Right lung (tissue), 10 donors: ENCODE data around the gene CD58. TPM values are rescaled to one million over a fixed set of nuclear protein-coding genes. Genes with fewer than 3 reads are reported as not detected.
"Not testable (repeated sequence)": the region's sequence is repeated elsewhere in the genome, so short reads cannot be mapped to it uniquely, and the experiment has no call there.

Source experiments
- DNase-seq, 2 donors: peaks; one replicate each; pipeline ENCODE4 v3.0.0-alpha.2; 2013
- long read RNA-seq, 8 donors: transcript quantifications; one replicate each; lab custom pipeline, GENCODE V29; 2026
- polyA plus RNA-seq, 5 donors: library from polyadenylated mRNA; unstranded; fragments of 120-200 nt; gene quantifications; one replicate each; pipeline versions ENCODE4 v1.2.1 to v1.2.3, GENCODE V29; 2013; ENCODE audit warnings: inconsistent platforms in 1 of 5, low replicate concordance in 1 of 5; ENCODE audit not compliant: insufficient read length in 5 of 5, insufficient read depth in 1 of 5

Gene CD58, protein sequence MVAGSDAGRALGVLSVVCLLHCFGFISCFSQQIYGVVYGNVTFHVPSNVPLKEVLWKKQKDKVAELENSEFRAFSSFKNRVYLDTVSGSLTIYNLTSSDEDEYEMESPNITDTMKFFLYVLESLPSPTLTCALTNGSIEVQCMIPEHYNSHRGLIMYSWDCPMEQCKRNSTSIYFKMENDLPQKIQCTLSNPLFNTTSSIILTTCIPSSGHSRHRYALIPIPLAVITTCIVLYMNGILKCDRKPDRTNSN
- 10 to 100 TPM in 4 of 5 donors, 1 to 10 TPM in 1; 9.6 to 16.9 (median 14.0) TPM for polyA plus RNA-seq
- long read RNA-seq, donor 1, transcript CD58-202 (6 exons, 1,098 nt) = major isoform, 6 of 15 reads
- long read RNA-seq, donor 1, partial matches to known transcripts = 5 of 15 reads
- long read RNA-seq, donor 1, other reads (novel, unspliced or antisense) = 0 of 15 reads
- long read RNA-seq, donor 2, partial matches to known transcripts = 0 of 6 reads
- long read RNA-seq, donor 2, other reads (novel, unspliced or antisense) = 0 of 6 reads
- long read RNA-seq, donor 3, transcript CD58-202 (6 exons, 1,098 nt) = major isoform, 12 of 15 reads
- long read RNA-seq, donor 3, partial matches to known transcripts = 0 of 15 reads
- long read RNA-seq, donor 3, other reads (novel, unspliced or antisense) = 0 of 15 reads
- long read RNA-seq, donor 4, partial matches to known transcripts = 0 of 3 reads
- long read RNA-seq, donor 4, other reads (novel, unspliced or antisense) = 0 of 3 reads
- long read RNA-seq, donor 5, transcript CD58-202 (6 exons, 1,098 nt) = major isoform, 7 of 18 reads
- long read RNA-seq, donor 5, partial matches to known transcripts = 6 of 18 reads
- long read RNA-seq, donor 5, other reads (novel, unspliced or antisense) = 0 of 18 reads
- long read RNA-seq, donor 6, transcript CD58-202 (6 exons, 1,098 nt) = major isoform, 10 of 20 reads
- long read RNA-seq, donor 6, partial matches to known transcripts = 5 of 20 reads
- long read RNA-seq, donor 6, other reads (novel, unspliced or antisense) = 0 of 20 reads
- long read RNA-seq, donor 7, transcript CD58-202 (6 exons, 1,098 nt) = major isoform, 9 of 11 reads
- long read RNA-seq, donor 7, partial matches to known transcripts = 0 of 11 reads
- long read RNA-seq, donor 7, other reads (novel, unspliced or antisense) = 0 of 11 reads
- long read RNA-seq, donor 8, partial matches to known transcripts = 0 of 5 reads
- long read RNA-seq, donor 8, other reads (novel, unspliced or antisense) = 0 of 5 reads

DNA sequence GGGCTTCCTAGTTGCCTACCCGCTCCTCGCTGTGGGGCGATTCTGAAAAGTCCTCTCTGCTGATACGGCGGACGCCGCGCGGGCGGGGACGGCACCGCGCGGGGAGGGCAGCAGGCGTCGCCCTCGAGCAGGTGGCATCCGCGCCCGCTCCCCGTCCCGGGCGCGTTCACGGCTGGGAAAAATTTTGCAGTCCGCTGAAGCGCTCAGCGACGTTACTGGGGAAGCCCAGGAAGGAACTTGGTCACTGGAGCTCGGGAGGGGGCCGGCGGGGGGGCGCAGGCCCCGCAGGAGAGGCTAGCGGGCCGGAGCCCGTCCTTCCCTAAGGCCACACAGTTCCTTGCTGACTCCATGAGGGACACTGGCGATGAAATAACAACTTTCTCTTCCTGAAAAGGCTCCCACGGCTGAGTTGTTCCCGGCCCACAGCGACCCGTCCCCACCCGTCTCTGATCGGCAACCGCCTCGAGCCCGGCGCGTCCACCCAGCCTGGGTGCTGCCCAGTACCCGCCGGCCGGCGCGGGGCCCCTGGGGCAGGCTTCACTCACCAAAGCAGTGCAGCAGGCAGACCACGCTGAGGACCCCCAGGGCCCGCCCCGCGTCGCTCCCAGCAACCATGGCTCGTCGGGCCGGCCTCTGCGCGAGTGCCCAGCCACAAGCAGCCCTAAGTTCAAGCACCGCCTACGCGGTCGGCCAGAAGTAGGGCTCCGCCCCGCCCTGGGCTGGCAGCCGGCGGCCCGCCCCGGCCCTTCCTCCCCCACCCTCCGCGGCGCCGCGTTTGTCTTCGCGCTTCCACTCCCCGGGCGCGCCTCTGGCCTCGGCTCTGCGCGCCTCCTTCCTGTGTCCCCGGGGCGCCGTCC, at the start of gene CD58:
TSS of gene CD58 (minus strand) at position 669 of the 857 bp plus-strand sequence. CDS start at position 615, 54 bp downstream.
- DNase-seq = peak; percentile 79 to 81

DNA sequence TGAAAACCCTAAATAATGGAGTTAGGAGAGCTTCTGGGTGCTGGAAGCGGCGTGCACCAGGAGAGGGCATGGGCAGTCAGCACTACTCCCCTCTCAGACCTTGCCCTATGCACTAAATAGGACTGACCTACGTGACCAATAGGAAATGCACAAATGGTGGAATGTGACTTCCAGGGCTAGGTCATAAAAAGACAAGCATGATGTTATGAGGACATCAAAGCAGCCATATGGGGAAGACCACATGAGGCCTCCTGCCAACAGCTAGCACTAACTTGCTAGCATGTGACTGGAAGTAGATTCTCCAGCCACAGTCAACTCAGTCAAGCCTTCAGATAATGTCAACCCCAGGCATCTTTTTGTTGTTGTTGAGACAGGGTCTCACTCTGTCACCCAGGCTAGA, 49.6 kb upstream of the CD58 start:
- DNase-seq = not testable (repeated sequence)

DNA sequence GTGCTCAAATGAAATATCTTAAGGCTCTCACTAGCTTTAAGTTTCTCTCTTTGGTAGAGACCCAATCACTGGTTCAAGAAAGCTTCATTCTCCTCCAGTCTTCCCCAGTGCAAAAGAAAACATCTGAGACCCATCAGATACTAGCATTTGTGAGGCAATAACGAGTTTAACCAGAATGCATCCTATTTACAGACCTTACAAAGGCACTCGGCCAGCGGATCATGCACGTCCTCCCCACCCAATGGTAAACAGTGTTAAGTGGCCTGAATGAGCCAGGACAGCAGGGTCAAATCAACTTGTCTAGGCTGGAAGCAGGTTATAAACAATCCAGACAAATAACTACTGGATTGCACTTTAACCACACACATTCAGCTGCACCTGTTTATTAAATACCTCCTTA, 48.3 kb upstream of the CD58 start:
- not testable (repeated sequence) for DNase-seq

DNA sequence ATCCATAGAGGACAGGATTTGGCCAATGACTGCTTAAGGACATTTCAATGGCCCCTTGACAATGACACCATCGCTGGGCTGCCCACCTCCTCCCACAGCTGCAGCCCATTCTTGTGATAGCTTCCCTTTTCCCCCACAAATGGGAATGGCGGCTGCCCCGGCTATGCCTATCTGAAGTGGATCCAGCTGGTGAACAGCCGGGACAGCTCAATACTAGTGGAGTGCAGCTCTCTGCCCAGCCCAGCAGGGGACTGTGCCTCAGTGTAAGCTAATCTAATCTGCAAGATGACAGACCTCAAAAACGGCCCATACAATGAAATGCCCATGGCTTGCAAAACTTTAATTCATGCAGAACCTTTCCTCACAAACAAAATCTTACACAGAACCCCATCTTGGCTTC, 47.0 kb upstream of the CD58 start:
- not testable (repeated sequence) for DNase-seq

DNA sequence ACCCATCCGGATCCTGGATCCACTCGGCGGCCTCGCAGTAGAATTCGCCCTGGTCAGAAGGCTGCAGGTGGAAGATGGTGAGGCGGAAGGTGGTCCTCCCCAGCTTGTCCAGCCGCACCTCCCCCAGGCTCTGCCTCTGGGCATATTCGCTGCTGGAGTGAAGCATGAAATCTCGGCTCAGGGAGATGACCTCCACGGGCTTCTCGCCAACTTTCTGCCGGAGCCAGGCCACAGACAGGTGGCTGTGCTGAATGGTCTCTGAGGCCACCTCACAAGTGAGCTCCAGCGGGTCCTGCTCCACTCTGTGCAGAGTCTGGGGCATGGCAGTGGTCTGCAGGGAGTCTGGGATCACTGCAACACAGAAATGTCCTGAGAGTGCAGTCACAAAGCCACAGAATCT, 43.0 kb upstream of the CD58 start:
- DNase-seq = not testable (repeated sequence)

DNA sequence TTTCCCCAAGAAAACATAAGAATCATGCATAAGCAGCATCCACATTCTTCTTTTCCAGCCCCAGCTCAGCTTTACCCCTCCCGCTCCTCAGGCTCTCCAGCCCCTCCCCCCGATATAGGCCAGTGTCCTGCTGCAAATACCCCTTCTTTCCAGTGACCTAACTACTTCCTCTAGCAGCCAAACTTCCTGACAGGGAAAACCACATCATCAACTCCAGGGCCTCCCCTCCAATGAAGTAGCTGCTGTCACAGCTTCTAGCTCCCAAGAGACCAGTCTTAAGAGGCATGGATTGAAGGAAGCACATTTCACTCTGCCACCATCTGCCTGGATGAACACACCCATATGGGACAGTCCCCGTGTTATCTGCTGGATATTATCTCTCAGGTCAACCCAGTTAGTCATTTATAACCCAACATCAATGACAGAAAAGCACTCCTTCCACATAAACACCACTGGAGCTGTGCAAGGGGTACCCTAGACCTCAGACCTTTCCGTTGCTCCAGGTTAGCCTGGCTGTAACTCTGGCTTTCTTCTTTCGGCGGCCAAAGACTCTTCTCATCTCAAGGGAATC, 39.1 kb upstream of the CD58 start:
- DNase-seq = not testable (repeated sequence)

DNA sequence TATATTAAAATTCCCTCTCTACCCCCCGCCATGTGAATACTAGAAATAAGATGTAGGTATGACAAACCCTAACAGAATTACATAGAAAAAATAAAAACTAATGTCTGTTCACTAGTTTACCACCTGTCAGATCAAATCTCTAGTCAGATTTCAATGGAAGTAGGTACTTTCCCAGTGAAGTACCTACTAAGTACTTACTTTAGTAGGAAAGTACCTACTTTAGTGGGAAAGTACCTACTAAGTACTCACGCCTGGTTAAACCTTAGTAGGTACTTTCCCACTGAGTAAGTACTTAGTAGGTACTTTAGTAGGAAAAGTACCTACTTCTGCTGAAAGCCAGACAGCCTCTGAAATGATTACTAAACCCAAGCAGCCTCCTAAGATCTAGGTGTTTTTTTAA, 38.0 kb upstream of the CD58 start:
- DNase-seq = not testable (repeated sequence)

DNA sequence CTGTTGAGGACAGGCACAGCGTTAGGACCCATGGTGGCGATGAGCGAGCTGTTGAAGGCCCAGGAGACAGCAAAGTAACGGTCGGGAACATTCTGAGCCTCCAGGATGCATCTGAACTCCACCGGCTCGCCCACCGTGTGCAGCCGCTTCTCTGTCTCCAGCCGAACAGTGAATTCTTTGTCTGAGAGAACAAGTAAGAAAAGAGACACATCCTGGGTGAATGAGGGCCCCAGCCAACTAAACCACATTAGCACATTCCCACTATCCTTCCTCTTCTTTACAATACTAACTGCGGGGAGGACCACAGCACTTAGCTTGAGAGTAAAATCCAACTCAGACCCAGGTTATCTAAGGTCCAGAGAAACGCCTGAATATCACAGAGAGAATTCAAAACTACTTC, 37.3 kb upstream of the CD58 start:
- DNase-seq = not testable (repeated sequence)

DNA sequence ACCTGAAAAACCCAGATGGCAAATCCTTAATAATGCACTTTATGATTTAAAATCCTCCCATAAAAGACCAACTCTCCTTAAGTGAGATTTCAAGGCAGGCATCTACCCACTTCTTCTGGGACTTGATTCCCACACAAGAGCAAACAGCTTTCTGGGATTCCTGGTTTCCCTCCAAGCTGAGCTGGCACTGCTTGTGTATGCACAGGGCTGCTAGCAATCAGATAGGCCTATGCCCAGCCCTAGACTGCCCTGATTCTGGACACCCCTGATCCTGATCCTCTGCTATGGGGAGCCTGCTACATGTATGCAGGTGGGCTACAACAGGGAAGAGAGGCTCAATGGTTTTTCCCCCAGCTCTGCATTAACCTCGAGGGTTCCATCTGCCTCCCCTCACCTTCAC, 36.6 kb upstream of the CD58 start:
- not testable (repeated sequence) for DNase-seq

DNA sequence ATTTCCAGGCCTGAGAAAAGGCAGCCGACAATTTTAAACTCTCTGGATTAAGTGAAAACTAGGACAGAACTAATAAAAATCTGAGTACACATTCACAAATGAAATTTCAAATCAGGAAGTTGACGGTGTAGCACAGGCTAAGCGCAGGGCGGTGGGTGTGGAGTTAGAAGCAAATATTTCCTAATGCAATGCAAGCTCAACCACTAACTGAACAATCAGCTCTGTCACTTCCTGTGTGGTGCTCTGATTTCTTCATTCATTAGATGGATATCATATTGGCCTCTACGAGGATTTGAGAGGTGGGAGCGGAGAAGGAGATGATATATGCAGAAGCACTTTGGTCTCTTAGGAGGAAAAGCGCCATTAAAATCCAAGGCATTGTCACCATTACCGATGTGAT, 35.2 kb upstream of the CD58 start:
- not testable (repeated sequence) for DNase-seq

DNA sequence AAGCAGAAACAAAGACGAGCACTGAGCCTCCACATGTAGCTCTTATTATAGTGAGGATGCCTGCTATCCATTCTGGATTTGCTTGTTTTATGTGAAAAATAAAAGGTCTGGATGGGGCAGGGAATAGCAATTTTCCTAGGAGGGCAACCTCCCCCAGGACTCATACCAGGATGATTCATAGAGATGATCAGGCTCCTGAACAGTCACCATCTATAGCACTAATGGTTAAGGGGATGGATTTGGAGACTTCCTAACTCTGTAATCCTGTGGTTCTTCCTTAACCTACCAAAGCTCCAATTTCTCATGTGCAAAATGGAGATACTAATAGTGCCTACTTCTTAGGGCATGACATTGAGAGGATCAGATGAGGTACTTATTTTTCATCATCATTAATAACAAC, 34.5 kb upstream of the CD58 start:
- no peak for DNase-seq

DNA sequence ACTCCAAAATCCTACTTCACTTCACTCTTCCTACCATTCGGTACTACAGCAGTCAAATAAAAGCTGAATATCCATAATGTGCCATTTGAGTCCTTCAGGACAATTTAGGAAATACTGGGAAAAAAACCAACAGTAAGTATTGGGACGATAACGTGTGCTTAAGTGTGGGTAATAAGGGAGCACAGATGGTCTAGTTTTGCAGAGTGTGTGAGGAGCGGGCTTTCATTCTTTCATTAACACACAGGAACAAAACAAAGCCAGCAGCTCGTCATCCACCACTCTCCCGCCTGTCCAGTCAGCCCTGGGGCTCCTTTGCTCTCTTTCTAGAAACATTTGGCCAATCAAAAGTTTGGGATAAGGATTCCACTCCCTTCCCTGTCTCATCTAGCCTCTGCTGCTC, 33.6 kb upstream of the CD58 start:
- DNase-seq = not testable (repeated sequence)

DNA sequence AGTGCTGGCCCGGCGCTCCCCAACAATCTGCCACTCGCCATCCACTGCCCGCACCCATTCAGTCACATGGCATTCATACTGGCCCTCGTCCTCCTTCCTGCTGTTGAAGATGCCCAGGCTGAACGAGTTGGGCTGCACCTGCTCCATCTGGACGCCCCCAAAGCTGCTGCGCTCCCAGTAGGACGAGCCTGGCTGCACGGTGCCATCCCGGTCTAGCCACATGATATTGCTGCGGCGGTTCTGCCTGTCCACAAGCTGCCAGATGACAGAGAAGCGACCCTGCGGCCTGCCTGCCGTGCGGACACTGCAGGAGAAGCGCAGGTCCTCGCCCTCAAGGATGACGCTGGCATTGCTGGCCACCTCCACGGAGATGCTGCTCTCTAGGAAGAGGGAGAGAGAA, 32.8 kb upstream of the CD58 start:
- not testable (repeated sequence) for DNase-seq

DNA sequence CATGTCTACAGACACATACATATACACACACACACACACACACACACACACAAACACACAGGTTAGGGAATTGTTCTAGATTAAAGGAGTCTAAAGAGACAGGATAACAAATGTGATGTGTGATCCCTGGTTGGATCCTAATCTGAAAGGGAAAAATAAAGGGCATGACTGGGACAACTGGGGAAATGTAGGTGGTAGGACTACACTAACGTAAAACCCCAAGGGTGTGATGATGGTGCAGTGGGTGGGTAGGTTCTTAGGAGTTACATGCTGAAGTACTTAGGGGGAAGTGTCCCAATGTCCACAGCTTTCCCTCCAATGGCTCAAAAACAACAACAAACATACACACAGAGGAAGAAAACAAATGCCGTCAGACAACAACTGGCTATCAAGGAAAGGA, 28.5 kb upstream of the CD58 start:
- DNase-seq = not testable (repeated sequence)

DNA sequence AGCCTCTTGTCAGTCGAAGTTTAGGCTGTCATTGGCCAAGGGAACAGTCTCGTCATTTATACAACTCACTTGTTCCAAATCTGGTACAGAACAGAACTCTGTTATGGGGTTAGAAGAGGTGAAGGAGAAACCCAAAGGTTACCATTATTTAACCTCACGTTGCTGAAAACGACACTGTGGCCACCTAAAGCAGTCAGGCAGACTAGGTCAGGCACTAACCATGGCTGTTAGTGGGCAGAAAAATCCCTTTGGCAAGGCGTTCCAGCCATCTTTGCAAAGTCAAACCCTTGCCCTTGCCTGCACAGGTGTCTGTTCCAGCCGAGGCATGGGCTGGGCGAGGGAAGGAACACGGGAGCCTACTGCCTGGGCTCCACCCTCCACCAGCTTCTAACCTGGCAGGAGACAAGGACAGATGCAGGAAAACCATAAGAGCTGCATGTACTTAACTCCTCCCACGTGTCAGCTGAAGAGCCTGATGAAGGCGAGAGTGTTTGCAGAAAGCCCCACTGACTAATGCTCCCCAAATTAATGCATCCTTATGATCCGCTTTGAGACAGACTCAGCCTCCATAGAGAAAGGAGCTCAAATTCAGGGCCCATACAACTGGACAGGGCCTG, 27.7 kb upstream of the CD58 start:
- not testable (repeated sequence) for DNase-seq

DNA sequence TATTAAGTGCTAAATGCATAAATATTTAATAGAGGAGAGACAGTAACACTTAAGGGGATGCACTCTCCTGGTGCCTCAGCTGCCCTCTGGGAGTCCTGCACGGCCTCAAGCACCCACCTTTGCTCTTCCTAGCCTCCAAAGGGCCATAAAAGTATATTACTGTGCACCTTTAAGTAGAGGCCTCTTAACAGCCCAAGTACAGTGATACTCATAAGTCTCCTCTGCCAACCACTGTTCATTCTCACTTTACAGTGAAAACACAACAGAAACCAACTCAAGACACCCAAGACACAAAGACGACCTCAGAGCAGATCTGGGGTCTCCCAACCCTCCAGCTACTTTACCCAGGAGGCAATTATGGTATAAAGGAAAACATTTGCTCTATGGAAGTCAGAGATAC, 26.6 kb upstream of the CD58 start:
- DNase-seq = not testable (repeated sequence)

DNA sequence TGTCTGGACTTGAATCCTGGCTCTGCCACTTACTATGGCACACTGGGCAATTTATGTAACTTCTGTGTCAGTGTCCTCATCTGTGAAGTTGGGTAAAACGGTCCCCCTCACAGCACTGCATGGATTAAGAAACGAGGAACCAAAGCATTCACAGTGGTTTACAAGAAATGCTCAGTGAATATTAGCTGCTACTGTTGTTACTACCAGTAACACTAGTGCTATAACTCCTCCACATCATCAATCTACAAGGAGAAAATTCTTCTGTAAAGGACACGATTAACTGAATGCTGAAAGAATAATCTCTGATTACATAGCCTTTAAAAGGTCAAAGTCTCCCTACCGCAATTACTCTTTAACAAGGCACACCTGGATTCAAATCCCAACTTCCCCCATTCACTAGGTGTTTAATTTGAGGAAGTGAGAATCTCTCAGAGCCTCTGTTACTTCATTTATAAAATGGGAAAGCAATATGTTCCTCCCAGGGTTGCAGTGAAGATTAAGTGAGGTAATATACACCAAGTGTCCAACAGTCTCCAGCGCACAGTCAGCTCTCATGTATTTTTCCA, 26.0 kb upstream of the CD58 start:
- not testable (repeated sequence) for DNase-seq

DNA sequence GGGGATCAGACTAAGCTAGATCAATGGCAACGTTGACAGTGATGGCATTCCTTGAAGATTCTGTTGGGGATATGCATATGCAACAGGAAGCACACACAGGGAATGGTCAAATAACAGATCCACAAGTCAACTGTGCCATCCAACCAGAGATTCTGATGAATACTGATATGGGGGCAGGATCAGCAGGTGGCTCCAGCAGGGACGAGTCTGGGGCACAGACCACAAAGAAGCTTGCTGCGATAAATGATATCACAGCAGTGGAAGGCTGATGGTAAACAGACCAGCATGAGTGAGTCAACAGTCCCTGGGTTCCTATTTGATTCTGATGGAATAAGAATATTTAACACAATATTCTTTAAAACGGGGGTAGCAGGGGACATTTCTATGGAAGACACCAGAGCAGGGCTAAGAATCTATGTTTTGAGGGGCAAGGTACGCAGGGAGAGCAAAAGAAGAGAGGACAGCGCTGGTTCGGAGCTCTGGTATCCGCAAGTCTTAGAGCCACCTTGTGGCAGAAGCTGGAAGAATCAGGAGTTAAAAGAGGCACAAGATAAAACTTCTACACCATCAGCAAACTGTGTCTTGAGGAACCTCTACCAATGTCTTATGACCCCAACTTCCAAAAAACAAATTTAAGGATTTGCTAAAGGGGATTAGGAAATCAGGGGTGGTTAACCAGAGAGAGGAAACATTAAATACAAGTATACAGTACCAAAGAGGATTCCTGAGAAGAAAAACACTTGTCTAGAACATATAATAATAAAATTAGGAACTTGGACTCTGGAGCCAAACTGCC, 25.3 kb upstream of the CD58 start:
- DNase-seq = peak in 1 of 2 donors; percentile 15
